ENCODE measurements around the gene ST6GALNAC4. TPM values are rescaled to one million over a fixed set of nuclear protein-coding genes. Genes with fewer than 3 reads are reported as not detected.

ST6GALNAC4 gene
- total and polyA plus RNA-seq, 10 of the 15 experiments (the other 5 are each of a cell fraction or from before 2014, with no cell fraction given) = 4.2 to 63.2 (median 35.2) TPM

DNA sequence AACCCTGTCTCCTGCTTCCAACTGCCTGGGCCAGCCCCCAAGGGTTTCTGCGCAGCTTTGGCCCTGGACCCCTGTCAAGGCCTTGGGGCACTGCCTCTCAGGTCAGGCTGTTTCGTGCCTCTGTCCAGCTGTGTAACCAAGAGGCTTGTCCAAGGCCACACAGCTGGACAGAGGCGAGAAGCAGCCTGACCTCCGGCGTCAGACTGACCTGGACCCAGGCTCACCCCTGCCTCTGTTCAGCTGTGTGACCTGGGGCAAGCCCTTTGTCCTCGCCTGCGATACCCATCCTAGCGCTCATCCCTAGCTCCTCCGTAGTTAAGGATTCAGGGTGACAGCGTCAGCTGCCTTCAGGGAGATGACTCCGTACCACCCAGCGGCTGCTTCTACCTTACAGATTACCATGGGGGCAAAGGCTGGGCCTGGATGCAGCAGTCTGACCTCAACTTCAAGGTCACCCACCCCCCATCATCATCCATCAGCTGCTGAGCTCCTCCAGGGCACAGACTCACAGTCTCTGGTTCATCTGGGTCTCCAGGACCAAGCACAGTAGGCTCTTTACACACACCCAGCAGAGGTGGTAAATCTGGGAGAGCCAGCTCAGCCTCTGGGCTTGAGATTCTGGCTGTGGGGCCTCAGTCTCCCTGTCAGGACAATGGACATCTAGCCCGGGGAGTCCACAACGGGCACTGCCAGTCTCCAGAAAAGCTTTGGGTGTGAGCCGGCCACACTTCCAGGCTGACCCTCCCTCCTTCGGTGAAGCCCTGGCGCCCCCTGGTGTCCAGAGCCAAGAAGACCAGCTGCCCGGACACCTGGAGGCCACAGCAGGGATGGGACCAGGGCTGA lies 47.3 kb downstream of the ST6GALNAC4 start (continued):
- TF ChIP-seq, protein P1, sequence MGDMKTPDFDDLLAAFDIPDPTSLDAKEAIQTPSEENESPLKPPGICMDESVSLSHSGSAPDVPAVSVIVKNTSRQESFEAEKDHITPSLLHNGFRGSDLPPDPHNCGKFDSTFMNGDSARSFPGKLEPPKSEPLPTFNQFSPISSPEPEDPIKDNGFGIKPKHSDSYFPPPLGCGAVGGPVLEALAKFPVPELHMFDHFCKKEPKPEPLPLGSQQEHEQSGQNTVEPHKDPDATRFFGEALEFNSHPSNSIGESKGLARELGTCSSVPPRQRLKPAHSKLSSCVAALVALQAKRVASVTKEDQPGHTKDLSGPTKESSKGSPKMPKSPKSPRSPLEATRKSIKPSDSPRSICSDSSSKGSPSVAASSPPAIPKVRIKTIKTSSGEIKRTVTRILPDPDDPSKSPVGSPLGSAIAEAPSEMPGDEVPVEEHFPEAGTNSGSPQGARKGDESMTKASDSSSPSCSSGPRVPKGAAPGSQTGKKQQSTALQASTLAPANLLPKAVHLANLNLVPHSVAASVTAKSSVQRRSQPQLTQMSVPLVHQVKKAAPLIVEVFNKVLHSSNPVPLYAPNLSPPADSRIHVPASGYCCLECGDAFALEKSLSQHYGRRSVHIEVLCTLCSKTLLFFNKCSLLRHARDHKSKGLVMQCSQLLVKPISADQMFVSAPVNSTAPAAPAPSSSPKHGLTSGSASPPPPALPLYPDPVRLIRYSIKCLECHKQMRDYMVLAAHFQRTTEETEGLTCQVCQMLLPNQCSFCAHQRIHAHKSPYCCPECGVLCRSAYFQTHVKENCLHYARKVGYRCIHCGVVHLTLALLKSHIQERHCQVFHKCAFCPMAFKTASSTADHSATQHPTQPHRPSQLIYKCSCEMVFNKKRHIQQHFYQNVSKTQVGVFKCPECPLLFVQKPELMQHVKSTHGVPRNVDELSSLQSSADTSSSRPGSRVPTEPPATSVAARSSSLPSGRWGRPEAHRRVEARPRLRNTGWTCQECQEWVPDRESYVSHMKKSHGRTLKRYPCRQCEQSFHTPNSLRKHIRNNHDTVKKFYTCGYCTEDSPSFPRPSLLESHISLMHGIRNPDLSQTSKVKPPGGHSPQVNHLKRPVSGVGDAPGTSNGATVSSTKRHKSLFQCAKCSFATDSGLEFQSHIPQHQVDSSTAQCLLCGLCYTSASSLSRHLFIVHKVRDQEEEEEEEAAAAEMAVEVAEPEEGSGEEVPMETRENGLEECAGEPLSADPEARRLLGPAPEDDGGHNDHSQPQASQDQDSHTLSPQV (IDR thresholded peaks at IDR 0.05) = no peak

DNA sequence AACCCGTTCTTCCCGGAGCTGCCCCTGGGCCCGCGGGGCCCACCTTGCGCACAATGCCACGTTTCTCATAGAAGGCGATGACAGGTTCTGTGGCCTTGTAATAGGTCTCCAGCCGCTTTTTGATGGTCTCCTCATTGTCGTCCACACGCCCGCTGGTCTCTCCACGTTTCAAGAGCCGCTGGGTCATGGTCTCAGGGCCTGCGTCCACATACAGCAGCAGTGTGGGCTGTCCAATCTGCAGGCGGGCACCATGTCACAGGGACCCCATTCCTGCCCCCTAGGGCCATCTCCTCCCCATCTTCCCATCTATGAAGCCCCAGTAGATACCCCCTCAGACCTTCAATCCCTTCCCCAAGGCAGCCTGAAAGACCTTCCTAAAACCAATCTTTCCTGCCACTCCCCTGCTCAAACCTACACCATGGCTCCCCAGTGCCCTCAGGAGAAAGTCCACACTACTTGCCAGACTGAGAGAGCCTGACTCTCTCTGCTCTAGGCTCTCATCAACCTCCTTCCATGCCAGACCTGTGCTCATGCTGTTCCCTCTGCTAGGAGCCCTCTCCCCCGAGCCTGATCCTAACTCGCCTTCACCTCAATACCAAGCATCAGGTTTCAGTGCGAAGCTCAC lies 48.5 kb downstream of the ST6GALNAC4 start:
- FAIRE-seq = no peak
- in situ Hi-C loops (cut with MboI) = no loop called here
- Histone ChIP-seq H3K27me3 (replicated peaks in 1 of 2; ENCODE audit: control insufficient read depth in 2 of 2, insufficient read depth in 2 of 2, low read length in 1 of 2) (no peaks in the 10 kb centered on the region), H4K20me1 (ENCODE audit: control insufficient read depth, insufficient read depth) (no peaks in the 10 kb centered on the region), H3K9ac (ENCODE audit: control insufficient read depth, insufficient read depth, low read length) (no peak overlapping the region), H2AFZ (ENCODE audit: control insufficient read depth, low read depth, low read length) (no peak overlapping the region), H3K4me2 (ENCODE audit: control insufficient read depth, insufficient read depth) (no peak overlapping the region), H3K4me3 (no peak overlapping the region), H3K79me2 (ENCODE audit: control insufficient read depth, insufficient read depth, low read length) (no peaks in the 10 kb centered on the region), H3K36me3 (ENCODE audit: control insufficient read depth in 2 of 2, insufficient read depth in 2 of 2, low read length in 1 of 2) (no peaks in the 10 kb centered on the region), H3K27ac (ENCODE audit: control insufficient read depth, insufficient read depth) (no peak overlapping the region), H3K9me3 (replicated peaks; ENCODE audit: control insufficient read depth, insufficient read depth, low read length) (no peaks in the 10 kb centered on the region), H3K4me1 (ENCODE audit: control insufficient read depth, insufficient read depth, low read length) (peaks cover 22% of the 10 kb centered on the region)
- POLR2A ChIA-PET = interaction anchor here (0.5 to 0.6 kb wide), 2 partner anchors 63 to 179 kb away, joined by 4 to 10 read pairs; no protein-coding TSS in a partner anchor
- SMC1A ChIA-PET (ENCODE audit: uncharacterized antibody, unreplicated experiment) = interaction anchor here (0.7 to 2.0 kb wide), 8 partner anchors 16 to 293 kb away, joined by 3 to 20 read pairs (median 4); partner anchors contain the start of gene ST6GALNAC4
- 75% methylated on average over 18 of the region's 18 CpGs for WGBS (ENCODE audit: insufficient coverage, insufficient replicate concordance, low lambda C conversion rate, missing lambda C conversion rate)
- no peak for ATAC-seq
- BruUV-seq (replicated peaks) = no TSS peak
- RAD21 ChIA-PET (ENCODE audit: unreplicated experiment) = interaction anchor here (1.1 to 2.8 kb wide), 11 partner anchors 9 to 279 kb away, joined by 3 to 44 read pairs (median 10); partner anchors contain the start of genes CDK9, SH2D3C, ST6GALNAC4 and TOR2A
- DNase-seq (ENCODE audit: low read depth, low spot score) = no peak
- intact Hi-C loops (cut with micrococcal nuclease; ENCODE audit: unreplicated experiment) = loop anchor here (5.0 kb wide), 1 partner anchor 81 kb away; the partner anchor contains the start of gene CDK9
- CTCF ChIA-PET = interaction anchor here (1.4 to 6.2 kb wide), 11 partner anchors 9 to 133 kb away, joined by 3 to 91 read pairs (median 15); partner anchors contain the start of genes AK1, CDK9, ENG and ST6GALNAC4
- no peak for TF ChIP-seq NR2C1 (IDR thresholded peaks at IDR 0.05)
- no peak for TF ChIP-seq GABPA (IDR thresholded peaks at IDR 0.05; ENCODE audit: low read depth)
- TF ChIP-seq, protein P2, sequence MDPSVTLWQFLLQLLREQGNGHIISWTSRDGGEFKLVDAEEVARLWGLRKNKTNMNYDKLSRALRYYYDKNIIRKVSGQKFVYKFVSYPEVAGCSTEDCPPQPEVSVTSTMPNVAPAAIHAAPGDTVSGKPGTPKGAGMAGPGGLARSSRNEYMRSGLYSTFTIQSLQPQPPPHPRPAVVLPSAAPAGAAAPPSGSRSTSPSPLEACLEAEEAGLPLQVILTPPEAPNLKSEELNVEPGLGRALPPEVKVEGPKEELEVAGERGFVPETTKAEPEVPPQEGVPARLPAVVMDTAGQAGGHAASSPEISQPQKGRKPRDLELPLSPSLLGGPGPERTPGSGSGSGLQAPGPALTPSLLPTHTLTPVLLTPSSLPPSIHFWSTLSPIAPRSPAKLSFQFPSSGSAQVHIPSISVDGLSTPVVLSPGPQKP (IDR thresholded peaks at IDR 0.05; ENCODE audit: low read depth, low read length) = no peak
- no peak for TF ChIP-seq PBX3 (IDR thresholded peaks at IDR 0.05; ENCODE audit: insufficient replicate concordance, low read depth, low read length)
- no peak for TF ChIP-seq ZNF622 (IDR thresholded peaks at IDR 0.05)
- TF ChIP-seq CREM (IDR thresholded peaks at IDR 0.05; ENCODE audit: low read depth) = no peak
- no peak for TF ChIP-seq SPI1 (IDR thresholded peaks at IDR 0.05; ENCODE audit: borderline replicate concordance, insufficient read depth, low read depth, low read length)
- no peak for TF ChIP-seq JUND (IDR thresholded peaks at IDR 0.05; ENCODE audit: low read depth, low read length)
- TF ChIP-seq, protein P3, sequence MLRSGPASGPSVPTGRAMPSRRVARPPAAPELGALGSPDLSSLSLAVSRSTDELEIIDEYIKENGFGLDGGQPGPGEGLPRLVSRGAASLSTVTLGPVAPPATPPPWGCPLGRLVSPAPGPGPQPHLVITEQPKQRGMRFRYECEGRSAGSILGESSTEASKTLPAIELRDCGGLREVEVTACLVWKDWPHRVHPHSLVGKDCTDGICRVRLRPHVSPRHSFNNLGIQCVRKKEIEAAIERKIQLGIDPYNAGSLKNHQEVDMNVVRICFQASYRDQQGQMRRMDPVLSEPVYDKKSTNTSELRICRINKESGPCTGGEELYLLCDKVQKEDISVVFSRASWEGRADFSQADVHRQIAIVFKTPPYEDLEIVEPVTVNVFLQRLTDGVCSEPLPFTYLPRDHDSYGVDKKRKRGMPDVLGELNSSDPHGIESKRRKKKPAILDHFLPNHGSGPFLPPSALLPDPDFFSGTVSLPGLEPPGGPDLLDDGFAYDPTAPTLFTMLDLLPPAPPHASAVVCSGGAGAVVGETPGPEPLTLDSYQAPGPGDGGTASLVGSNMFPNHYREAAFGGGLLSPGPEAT (IDR thresholded peaks at IDR 0.05; ENCODE audit: low read depth) = no peak
- TF ChIP-seq ATF7 (IDR thresholded peaks at IDR 0.05; ENCODE audit: low read depth) = no peak
- no peak for TF ChIP-seq HDGF (IDR thresholded peaks at IDR 0.05)
